Astrocyte of the spinal cord (primary cell): ENCODE results near the gene SERPINI2.

Source experiments
- DNase-seq: peaks from one replicate; pipeline ENCODE4 v3.0.0; 2011; ENCODE audit warnings: low read depth, low spot score
- H3K4me3 ChIP-seq: 2 replicates; pipeline ENCODE4 v1.5.1; 2011; ENCODE audit warnings: low read depth, mild to moderate bottlenecking, low read length, moderate library complexity
- in situ Hi-C: cut with HindIII; loops from 2 replicates; pipeline ENCODE4 v1.10.0; 2017; ENCODE audit warnings: low sequenced_read_pairs
- TF ChIP-seq, protein P1 (sequence below): IDR thresholded peaks from 2 replicates; pipeline ENCODE4 v1.5.1; 2012; ENCODE audit warnings: low read depth, mild to moderate bottlenecking, low read length, inconsistent platforms

SERPINI2 gene

DNA sequence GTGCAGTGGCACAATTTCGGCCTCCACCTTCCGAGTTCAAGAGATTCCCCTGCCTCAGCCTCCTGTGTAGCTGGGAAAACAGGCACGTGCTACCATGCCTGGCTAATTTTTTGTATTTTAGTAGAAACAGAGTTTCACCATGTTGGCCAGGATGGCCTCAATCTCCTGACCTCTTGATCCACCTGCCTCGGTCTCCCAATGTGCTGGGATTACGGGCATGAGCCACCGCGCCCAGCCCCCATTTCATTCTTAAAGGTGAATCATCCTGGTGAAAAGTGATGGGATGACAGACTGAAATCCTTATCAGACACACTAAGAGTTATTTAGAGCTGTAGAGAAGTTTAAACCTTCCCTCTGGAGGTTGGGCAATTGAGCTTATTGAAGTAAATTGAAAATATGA is 24.1 kb upstream of the SERPINI2 start:
- in situ Hi-C loops = no loop called here
- no peak for DNase-seq
- TF ChIP-seq, protein P1, sequence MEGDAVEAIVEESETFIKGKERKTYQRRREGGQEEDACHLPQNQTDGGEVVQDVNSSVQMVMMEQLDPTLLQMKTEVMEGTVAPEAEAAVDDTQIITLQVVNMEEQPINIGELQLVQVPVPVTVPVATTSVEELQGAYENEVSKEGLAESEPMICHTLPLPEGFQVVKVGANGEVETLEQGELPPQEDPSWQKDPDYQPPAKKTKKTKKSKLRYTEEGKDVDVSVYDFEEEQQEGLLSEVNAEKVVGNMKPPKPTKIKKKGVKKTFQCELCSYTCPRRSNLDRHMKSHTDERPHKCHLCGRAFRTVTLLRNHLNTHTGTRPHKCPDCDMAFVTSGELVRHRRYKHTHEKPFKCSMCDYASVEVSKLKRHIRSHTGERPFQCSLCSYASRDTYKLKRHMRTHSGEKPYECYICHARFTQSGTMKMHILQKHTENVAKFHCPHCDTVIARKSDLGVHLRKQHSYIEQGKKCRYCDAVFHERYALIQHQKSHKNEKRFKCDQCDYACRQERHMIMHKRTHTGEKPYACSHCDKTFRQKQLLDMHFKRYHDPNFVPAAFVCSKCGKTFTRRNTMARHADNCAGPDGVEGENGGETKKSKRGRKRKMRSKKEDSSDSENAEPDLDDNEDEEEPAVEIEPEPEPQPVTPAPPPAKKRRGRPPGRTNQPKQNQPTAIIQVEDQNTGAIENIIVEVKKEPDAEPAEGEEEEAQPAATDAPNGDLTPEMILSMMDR = no peak
- no peak overlapping the region for H3K4me3 ChIP-seq

DNA sequence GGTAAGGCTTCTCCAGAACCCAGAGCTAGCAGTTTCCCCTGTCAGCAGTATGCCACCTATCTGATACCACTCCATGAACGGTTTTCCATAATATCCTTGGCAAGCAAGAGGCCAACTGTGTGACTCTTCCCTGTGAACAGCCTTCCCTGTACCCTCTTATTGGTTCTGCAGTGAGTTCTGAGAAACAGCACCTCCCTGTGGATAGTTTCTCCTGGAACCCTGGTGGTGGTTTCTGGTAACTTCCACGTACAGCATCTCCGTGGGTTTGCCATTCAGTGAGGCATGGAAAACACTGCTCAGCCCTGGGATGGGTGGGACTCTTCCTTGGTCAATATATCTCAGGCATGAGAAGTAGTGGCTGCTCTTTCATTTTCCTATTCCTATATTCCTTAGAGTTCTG is 19.4 kb upstream of the SERPINI2 start:
- in situ Hi-C loops = no loop called here
- no peak for DNase-seq
- no peak overlapping the region for H3K4me3 ChIP-seq
- TF ChIP-seq, protein P1 = peak; percentile 20

DNA sequence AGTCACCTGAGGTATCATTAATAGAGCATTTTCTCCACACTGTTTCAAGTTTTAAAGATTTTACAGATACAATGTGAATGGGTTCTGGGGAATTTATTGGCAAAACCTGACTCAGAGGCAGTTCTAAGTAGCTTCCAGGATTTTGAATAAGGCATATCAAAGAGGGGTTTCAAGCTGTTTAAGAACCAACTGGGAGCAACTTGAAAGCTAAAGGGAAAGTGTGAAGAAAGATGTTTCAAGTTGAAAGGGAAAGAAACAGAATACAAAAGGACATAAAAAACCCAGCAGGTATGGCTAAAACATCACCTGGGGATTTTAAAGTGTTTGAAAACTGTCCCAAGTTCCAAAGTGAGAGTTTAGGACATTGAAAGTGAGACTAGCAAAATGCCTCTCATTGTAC is 17.8 kb upstream of the SERPINI2 start:
- H3K4me3 ChIP-seq = no peak overlapping the region
- TF ChIP-seq, protein P1 = no peak
- in situ Hi-C loops = no loop called here
- no peak for DNase-seq

DNA sequence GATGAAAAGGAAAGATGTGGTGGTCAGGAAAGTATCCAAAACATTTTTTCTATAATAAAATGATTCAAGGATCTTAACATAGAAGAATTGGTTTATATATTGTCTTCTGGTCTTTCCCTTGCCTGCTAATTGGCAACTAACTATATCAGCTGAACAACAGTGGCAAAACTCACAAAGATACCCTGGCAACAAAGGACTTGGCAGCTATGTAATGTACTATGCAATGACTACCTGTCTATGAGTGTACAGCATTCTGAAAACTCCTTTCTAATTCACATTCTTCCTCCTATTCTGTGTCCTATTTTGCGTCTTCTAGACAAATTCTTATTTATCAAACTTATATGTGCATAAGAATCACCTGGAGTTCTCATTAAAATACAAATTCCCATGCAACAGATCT is 15.7 kb upstream of the SERPINI2 start:
- no peak for DNase-seq
- in situ Hi-C loops = no loop called here
- no peak overlapping the region for H3K4me3 ChIP-seq

DNA sequence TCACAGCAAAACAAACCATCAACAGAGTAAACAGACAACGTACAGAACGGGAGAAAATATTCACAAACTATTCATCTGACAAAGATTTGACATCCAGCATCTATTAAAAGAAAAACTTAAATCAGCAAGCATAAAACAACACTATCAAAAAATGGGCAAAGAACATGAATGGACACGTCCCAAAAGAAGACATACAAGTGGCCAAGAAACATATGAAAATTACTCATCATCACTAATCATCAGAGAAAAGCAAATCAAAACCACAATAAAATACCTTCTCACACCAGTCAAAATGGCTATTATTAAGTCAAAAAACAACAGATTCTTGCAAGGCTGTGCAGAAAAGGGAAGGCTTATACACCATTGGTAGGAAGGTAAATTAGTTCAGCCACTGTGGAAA is 13.7 kb upstream of the SERPINI2 start:
- no peak for DNase-seq
- TF ChIP-seq, protein P1 = no peak
- H3K4me3 ChIP-seq = no peak overlapping the region
- in situ Hi-C loops = no loop called here

More for the DNA sequence above, 15.7 kb upstream of the SERPINI2 start:
- TF ChIP-seq, protein P1 = no peak

DNA sequence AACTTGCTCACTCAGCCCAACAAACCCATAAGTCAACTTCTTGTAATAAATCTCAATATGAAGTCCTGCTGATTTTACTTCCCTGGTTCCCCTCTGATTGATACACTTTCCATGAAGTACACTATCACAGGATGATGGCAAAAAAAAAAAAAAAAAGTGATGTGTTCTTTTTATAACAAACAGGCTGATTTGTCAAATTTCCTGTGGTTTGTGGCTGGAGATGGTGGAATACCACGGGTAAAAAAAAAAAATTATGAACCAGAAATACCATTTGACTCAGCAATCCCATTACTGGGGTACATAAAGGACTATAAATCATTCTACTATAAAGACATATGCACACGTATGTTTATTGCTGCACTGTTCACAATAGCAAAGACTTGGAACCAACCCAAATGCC is 10.7 kb upstream of the SERPINI2 start:
- in situ Hi-C loops = no loop called here
- no peak for DNase-seq
- TF ChIP-seq, protein P1 = no peak
- H3K4me3 ChIP-seq = no peak overlapping the region
